GM19193 (cell line): ENCODE results near the gene PSMD6.

ENCODE experiments used
- POLR2A ChIP-seq: IDR thresholded peaks from 4 replicates; pipeline ENCODE4 v1.6.1; 2011; ENCODE audit not compliant: insufficient read depth, insufficient read length; ENCODE audit errors: extremely low read depth

Gene PSMD6

DNA sequence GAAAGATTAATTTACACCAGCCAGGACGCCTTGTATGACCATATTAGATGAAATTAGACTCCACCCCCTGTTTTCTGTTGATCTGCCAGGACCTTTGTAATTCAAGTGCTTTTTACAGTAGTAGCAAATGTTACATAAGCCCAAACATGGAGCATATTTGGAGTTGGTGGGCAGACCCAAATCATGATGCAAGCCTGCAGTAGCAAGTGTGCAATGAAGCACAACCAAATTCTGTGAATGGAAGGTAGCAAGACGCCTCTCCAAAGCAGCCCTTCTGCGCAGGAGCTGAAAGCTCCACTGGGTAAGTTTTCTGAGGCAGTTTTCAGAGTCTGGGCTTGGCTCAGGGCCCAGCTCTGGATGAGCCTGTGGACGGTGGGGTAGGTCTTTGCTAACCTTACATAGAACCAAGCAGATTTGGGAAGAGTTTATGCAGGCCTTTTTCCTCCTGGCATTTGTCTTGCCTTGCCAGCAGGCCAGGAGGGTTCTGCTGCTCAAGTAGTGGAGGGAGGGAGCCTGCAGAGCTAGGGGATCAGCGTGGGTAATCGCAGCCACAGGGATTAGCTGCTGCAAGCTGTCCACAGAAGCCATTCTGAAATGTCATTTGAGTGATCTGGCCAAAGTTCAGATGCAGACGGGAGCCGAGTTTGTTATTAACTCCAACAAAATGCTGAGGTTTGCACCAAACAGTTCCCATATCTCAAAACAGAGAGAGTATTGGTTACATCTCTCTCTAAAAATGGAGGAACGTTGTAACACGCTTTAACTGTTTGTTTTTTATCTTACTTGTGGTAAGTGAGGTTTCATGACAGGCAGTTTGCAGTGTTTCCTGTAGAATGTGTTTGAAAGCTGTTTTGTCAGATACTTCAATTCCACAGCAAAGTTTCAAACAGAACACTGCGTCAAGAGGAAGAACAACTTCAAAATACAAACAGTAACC is 55.4 kb downstream of the PSMD6 start:
- TF ChIP-seq POLR2A = no peak

- TF ChIP-seq POLR2A = no peak
Measured at GRCh38 chr3:63966871-63967270, 56.4 kb downstream of the PSMD6 start.

DNA sequence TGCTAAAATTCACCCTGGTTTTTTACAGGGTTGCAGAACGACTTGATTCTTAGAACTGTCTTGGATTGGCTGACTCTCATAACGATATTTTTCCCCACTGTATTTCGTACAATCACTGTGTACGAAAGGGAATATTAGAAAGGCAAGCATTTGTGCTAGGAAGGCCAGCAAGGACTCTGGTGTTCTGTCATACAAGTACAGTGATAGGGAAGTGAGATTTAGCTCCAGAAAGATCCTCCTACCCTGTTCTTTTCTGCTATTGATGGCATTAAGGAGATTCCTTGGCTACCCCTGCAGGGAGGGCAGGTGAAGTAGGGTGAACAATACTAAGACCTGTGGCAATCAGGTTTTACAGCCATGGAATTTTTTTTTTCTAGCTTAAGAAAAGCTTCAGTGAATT is 57.3 kb downstream of the PSMD6 start:
- TF ChIP-seq POLR2A = no peak

GRCh38 chr3:63964681-63965485 is 58.4 kb downstream of the PSMD6 start:
- no peak for TF ChIP-seq POLR2A

GRCh38 chr3:63963496-63963895 is 59.8 kb downstream of the PSMD6 start:
- no peak for TF ChIP-seq POLR2A

DNA sequence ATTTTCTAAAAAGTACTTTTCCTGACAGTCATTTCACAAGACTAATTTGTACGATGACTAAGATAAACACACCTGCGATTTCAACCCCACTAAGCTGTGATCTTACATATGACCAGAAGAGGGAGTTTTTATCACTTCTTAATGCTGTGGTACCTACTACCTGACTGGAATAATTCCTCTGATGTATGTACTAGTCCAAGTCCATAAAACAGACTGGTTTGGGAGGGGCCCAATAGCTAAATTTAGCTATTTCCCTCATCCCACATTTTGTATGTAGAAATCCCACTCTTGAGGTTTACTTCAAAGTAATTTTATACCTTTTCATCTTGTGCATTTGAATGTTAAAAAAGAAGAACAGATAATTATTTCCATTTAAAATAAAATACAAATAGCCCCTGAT is 61.4 kb downstream of the PSMD6 start:
- TF ChIP-seq POLR2A = no peak
